SK-N-SH (cell line): Measurements from ENCODE around the gene CCDC15. TPM values are rescaled to one million over a fixed set of nuclear protein-coding genes. Genes with fewer than 3 reads are reported as not detected.
A peak's percentile ranks its signal among the peaks of the same experiment; 100 is the strongest.

Source experiments
- CTCF ChIA-PET: fragments of 300-600, 350-600 bp; formaldehyde crosslinking; extraction: SDS; loops from one replicate; lab custom pipeline; 2021; lab: Yijun Ruan, JAX
- POLR2A ChIA-PET: fragments of 350-600 bp; sonication (Branson Sonifier 250); formaldehyde crosslinking; extraction: SDS; loops from one replicate; lab custom pipeline; 2020; ENCODE audit warnings: antibody characterized with exemption, inconsistent platforms; lab: Yijun Ruan, JAX
- DNase-seq: peaks from one replicate; pipeline ENCODE4 v3.0.0; 2012
- H2AFZ ChIP-seq: fragments of 200-600 bp; sonication (generic); 2 replicates; pipeline ENCODE4 v1.8.1; 2016; ENCODE audit warnings: antibody characterized with exemption, mild to moderate bottlenecking, low read depth
- H3F3A ChIP-seq: fragments of 200-600 bp; sonication (generic); replicated peaks from 2 replicates; pipeline ENCODE3; 2016; ENCODE audit warnings: antibody characterized with exemption, mild to moderate bottlenecking; ENCODE audit not compliant: insufficient read depth
- H3K27ac ChIP-seq, 2 experiments: fragments of 200-500 bp in 1 of 2; fragments of 200-600 bp in 1 of 2; sonication (Bioruptor generic) in 1 of 2; sonication (generic), shearing (Covaris generic) in 1 of 2; 2 replicates each; pipeline versions ENCODE4 v1.5.1 to v1.6.1; 2014 to 2016; ENCODE audit warnings: low read depth in 2 of 2, inconsistent platforms in 1 of 2, low read length in 1 of 2, mild to moderate bottlenecking in 1 of 2, mixed read lengths in 1 of 2
- H3K27me3 ChIP-seq: fragments of 200-600 bp; sonication (generic), shearing (Covaris generic); 2 replicates; pipeline ENCODE4 v1.6.1; 2016; ENCODE audit warnings: mixed run types; ENCODE audit not compliant: insufficient read depth
- H3K36me3 ChIP-seq, 2 experiments: fragments of 200-500 bp in 1 of 2; fragments of 200-600 bp in 1 of 2; sonication (Bioruptor generic) in 1 of 2; sonication (generic) in 1 of 2; replicated peaks in 1 of 2; 2 replicates each; pipeline versions ENCODE3 to v1.5.1; 2014 to 2016; ENCODE audit warnings: low read length in 1 of 2, mild to moderate bottlenecking in 1 of 2; ENCODE audit not compliant: insufficient read depth in 2 of 2, control insufficient read depth in 1 of 2
- H3K4me1 ChIP-seq, 2 experiments: fragments of 200-500 bp in 1 of 2; fragments of 200-600 bp in 1 of 2; sonication (Bioruptor generic) in 1 of 2; sonication (generic), shearing (Covaris generic) in 1 of 2; 2 replicates each; pipeline versions ENCODE4 v1.5.1 to v1.6.1; 2014 to 2016; ENCODE audit warnings: low read depth in 1 of 2, low read length in 1 of 2, mixed run types in 1 of 2; ENCODE audit not compliant: insufficient read depth in 2 of 2, control insufficient read depth in 1 of 2
- H3K4me2 ChIP-seq: fragments of 200-600 bp; sonication (generic), shearing (Covaris generic); 2 replicates; pipeline ENCODE4 v1.6.1; 2017; ENCODE audit warnings: mixed run types
- H3K4me3 ChIP-seq, 2 experiments: fragments of 200-500 bp in 1 of 2; fragments of 200-600 bp in 1 of 2; sonication (Bioruptor generic) in 1 of 2; sonication (generic), shearing (Covaris generic) in 1 of 2; 2 replicates each; pipeline versions ENCODE4 v1.5.1 to v1.8.1; 2014 to 2016; ENCODE audit warnings: low read depth in 2 of 2, inconsistent platforms in 1 of 2, low read length in 1 of 2, mild to moderate bottlenecking in 1 of 2, mixed read lengths in 1 of 2, moderate library complexity in 1 of 2
- H3K79me2 ChIP-seq: fragments of 200-600 bp; sonication (generic); 2 replicates; pipeline ENCODE4 v1.8.1; 2017; ENCODE audit warnings: mild to moderate bottlenecking; ENCODE audit not compliant: insufficient read depth
- H3K9ac ChIP-seq: fragments of 200-600 bp; sonication (generic); 2 replicates; pipeline ENCODE4 v1.6.1; 2017; ENCODE audit warnings: mixed run types
- H3K9me2 ChIP-seq: fragments of 200-600 bp; sonication (generic); 2 replicates; pipeline ENCODE4 v1.6.1; 2017; ENCODE audit warnings: mixed run types
- H3K9me3 ChIP-seq: fragments of 200-600 bp; sonication (generic); 2 replicates; pipeline ENCODE4 v1.6.1; 2017; ENCODE audit warnings: mixed run types, mild to moderate bottlenecking, moderate library complexity
- H4K20me1 ChIP-seq: fragments of 200-600 bp; sonication (generic); 2 replicates; pipeline ENCODE4 v1.6.1; 2017; ENCODE audit warnings: mild to moderate bottlenecking, mixed run types; ENCODE audit not compliant: insufficient read depth
- ELF1 ChIP-seq: IDR thresholded peaks from 2 replicates; pipeline ENCODE4 v1.4.0; 2012
- IRF3 ChIP-seq: fragments of 150-350 bp; IDR thresholded peaks from 2 replicates; pipeline ENCODE4 v1.6.1; 2016; ENCODE audit warnings: mild to moderate bottlenecking, low read depth, low read length
- JUND ChIP-seq: IDR thresholded peaks from 2 replicates; pipeline ENCODE4 v1.4.0; 2012
- MXI1 ChIP-seq: IDR thresholded peaks from 2 replicates; pipeline ENCODE4 v1.6.1; 2012; ENCODE audit warnings: mild to moderate bottlenecking, low read depth, low read length, improper control_type of control experiment
- NFIC ChIP-seq: IDR thresholded peaks from 2 replicates; pipeline ENCODE4 v1.4.0; 2012; ENCODE audit warnings: borderline replicate concordance
- POLR2AphosphoS5 ChIP-seq: IDR thresholded peaks from 2 replicates; pipeline ENCODE4 v1.6.1; 2012; ENCODE audit warnings: low read depth, low read length
- RCOR1 ChIP-seq: fragments of 150-350 bp; IDR thresholded peaks from 2 replicates; pipeline ENCODE4 v1.6.1; 2017; ENCODE audit warnings: antibody characterized with exemption, low read length
- TEAD4 ChIP-seq: IDR thresholded peaks from 2 replicates; pipeline ENCODE4 v1.4.0; 2012; ENCODE audit warnings: mild to moderate bottlenecking, borderline replicate concordance; ENCODE audit not compliant: insufficient read depth
- WGBS: methylation state at CpG from one replicate; pipeline ENCODE4 v1.1.6; 2017; ENCODE audit warnings: low lambda C conversion rate; 5-methylcytosine and 5-hydroxymethylcytosine counted together
- polyA plus RNA-seq, 3 experiments: library from polyadenylated mRNA; depleted of rRNA; stranded (reverse); fragments of >200 nt; gene quantifications; 2 replicates each; pipeline ENCODE4 v1.2.3, GENCODE V29; 2012
- TF ChIP-seq, protein P1 (sequence below): fragments of 150-350 bp; IDR thresholded peaks from 2 replicates; pipeline ENCODE4 v1.6.1; 2017; ENCODE audit warnings: antibody characterized with exemption, low read length, low read depth, borderline replicate concordance
- TF ChIP-seq, protein P2 (sequence below): IDR thresholded peaks from 2 replicates; pipeline ENCODE4 v1.6.1; 2012; ENCODE audit warnings: mild to moderate bottlenecking, low read depth, low read length, moderate library complexity

Gene CCDC15
- polyA plus RNA-seq, 1 of the 3 experiments (the other 2 are of a cell fraction) = 0.69 TPM

- CTCF ChIA-PET = interaction anchor here (1.2 kb wide), 1 partner anchor 80 kb away, joined by 3 read pairs; no protein-coding TSS in a partner anchor
- H3K27ac ChIP-seq = no peak overlapping the region
- TF ChIP-seq NFIC (no peak), JUND (no peak)
- TF ChIP-seq, protein P1, sequence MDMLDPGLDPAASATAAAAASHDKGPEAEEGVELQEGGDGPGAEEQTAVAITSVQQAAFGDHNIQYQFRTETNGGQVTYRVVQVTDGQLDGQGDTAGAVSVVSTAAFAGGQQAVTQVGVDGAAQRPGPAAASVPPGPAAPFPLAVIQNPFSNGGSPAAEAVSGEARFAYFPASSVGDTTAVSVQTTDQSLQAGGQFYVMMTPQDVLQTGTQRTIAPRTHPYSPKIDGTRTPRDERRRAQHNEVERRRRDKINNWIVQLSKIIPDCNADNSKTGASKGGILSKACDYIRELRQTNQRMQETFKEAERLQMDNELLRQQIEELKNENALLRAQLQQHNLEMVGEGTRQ = no peak
- no peaks in the 10 kb centered on the region for H3K27me3 ChIP-seq
- no peaks in the 10 kb centered on the region for H4K20me1 ChIP-seq
- H3K36me3 ChIP-seq = no peaks in the 10 kb centered on the region
- no peaks in the 10 kb centered on the region for H3K9me2 ChIP-seq
- WGBS = 81% methylated on average over 6 of the region's 6 CpGs
- DNase-seq = no peak
- no peaks in the 10 kb centered on the region for H3K79me2 ChIP-seq
- H3K4me2 ChIP-seq = no peak overlapping the region
- H2AFZ ChIP-seq = no peak overlapping the region
- no peak overlapping the region for H3K9ac ChIP-seq
- H3K9me3 ChIP-seq = 0 out of 2 replicates have a peak, but pooled peaks cover 4% of the 10 kb centered on the region
- no peaks in the 10 kb centered on the region; a peak in 1 of 4 replicates for H3K4me1 ChIP-seq
- POLR2A ChIA-PET = no interaction called here
- H3K4me3 ChIP-seq = no peak overlapping the region
- H3F3A ChIP-seq = no peaks in the 10 kb centered on the region
These were observed 8.2 kb upstream of the CCDC15 start for GRCh38 chr11:124945826-124946225.

DNA sequence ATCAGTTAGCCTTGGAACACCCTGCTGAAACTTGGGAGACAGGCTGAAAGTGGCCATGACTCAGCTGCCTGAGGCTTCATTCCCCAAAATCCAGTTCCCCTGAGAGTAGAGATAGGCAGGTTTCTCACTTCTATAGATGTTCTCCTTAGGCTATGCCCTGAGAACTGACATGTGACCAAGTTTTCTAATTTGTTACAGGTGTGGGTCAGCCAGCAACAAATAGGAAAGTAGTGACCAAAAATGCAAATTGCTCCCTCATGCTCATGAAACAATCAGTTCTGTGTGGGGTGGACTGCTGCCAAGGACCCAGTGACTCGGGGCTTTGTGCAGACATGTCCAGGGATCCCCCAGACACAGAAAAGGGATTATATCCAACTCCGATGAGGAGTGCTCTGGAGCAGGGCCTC lies 7.3 kb upstream of the CCDC15 start:
- H3K9ac ChIP-seq = no peak overlapping the region
- no peak for TF ChIP-seq IRF3
- H3K4me1 ChIP-seq = no peaks in the 10 kb centered on the region; a peak in 1 of 4 replicates
- CTCF ChIA-PET = no interaction called here
- no peaks in the 10 kb centered on the region for H3K79me2 ChIP-seq
- 36% methylated on average over 2 of the region's 2 CpGs for WGBS
- H3K27me3 ChIP-seq = no peaks in the 10 kb centered on the region
- no peaks in the 10 kb centered on the region for H4K20me1 ChIP-seq
- no peaks in the 10 kb centered on the region for H3K36me3 ChIP-seq
- H3F3A ChIP-seq = no peaks in the 10 kb centered on the region
- 0 out of 4 replicates have a peak overlapping the region, but pooled peaks of 1 of the 2 experiments have one; percentile 4 for H3K27ac ChIP-seq
- no peaks in the 10 kb centered on the region for H3K9me2 ChIP-seq
- POLR2A ChIA-PET = no interaction called here
- H3K4me2 ChIP-seq = no peak overlapping the region
- no peak overlapping the region for H2AFZ ChIP-seq
- no peak for DNase-seq
- H3K4me3 ChIP-seq = no peak overlapping the region
- H3K9me3 ChIP-seq = 0 out of 2 replicates have a peak, but pooled peaks cover 4% of the 10 kb centered on the region

- no peak for DNase-seq
- ChIA-PET CTCF (interaction anchor here (1.2 kb wide), 1 partner anchor 74 kb away, joined by 3 read pairs; no protein-coding TSS in a partner anchor), POLR2A (no interaction called here)
- Histone ChIP-seq H3K4me3 (no peak overlapping the region), H4K20me1 (no peaks in the 10 kb centered on the region), H3K79me2 (peaks cover 5% of the 10 kb centered on the region; the same call in 1 of the 2 replicates), H3K4me2 (no peak overlapping the region), H3K27ac (no peak overlapping the region), H3K9me3 (0 out of 2 replicates have a peak, but pooled peaks cover 4% of the 10 kb centered on the region), H3K36me3 (no peaks in the 10 kb centered on the region), H2AFZ (no peak overlapping the region), H3K4me1 (peaks cover 6 to 7% of the 10 kb centered on the region in 2 experiments; a peak in 3 of 4 replicates), H3K9ac (no peak overlapping the region), H3K27me3 (no peaks in the 10 kb centered on the region), H3K9me2 (no peaks in the 10 kb centered on the region), H3F3A (no peaks in the 10 kb centered on the region)
- TF ChIP-seq ELF1 (no peak), POLR2AphosphoS5 (no peak), RCOR1 (no peak), MXI1 (no peak), IRF3 (no peak), TEAD4 (no peak), NFIC (no peak)
- TF ChIP-seq, protein P2, sequence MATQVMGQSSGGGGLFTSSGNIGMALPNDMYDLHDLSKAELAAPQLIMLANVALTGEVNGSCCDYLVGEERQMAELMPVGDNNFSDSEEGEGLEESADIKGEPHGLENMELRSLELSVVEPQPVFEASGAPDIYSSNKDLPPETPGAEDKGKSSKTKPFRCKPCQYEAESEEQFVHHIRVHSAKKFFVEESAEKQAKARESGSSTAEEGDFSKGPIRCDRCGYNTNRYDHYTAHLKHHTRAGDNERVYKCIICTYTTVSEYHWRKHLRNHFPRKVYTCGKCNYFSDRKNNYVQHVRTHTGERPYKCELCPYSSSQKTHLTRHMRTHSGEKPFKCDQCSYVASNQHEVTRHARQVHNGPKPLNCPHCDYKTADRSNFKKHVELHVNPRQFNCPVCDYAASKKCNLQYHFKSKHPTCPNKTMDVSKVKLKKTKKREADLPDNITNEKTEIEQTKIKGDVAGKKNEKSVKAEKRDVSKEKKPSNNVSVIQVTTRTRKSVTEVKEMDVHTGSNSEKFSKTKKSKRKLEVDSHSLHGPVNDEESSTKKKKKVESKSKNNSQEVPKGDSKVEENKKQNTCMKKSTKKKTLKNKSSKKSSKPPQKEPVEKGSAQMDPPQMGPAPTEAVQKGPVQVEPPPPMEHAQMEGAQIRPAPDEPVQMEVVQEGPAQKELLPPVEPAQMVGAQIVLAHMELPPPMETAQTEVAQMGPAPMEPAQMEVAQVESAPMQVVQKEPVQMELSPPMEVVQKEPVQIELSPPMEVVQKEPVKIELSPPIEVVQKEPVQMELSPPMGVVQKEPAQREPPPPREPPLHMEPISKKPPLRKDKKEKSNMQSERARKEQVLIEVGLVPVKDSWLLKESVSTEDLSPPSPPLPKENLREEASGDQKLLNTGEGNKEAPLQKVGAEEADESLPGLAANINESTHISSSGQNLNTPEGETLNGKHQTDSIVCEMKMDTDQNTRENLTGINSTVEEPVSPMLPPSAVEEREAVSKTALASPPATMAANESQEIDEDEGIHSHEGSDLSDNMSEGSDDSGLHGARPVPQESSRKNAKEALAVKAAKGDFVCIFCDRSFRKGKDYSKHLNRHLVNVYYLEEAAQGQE = no peak
- TF ChIP-seq, protein P1 = no peak
These were observed 3.2 kb upstream of the CCDC15 start for GRCh38 chr11:124950601-124951330.
